ENCODE measurements around the gene ANKRD13A. TPM values are rescaled to one million over a fixed set of nuclear protein-coding genes. Genes with fewer than 3 reads are reported as not detected.

Gene ANKRD13A
- total and polyA plus RNA-seq, 2 donors (not counting 3 experiments of a cell fraction or from before 2014, with no cell fraction given) = 37.0 to 43.9 TPM

- Histone ChIP-seq H3K4me3 (replicated peaks in 1 of 3; ENCODE audit: insufficient read depth in 1 of 3, low read depth in 1 of 3, low read length in 3 of 3) (no peak overlapping the region), H3K79me2 (ENCODE audit: control insufficient read depth, insufficient read depth, low read length) (no peaks in the 10 kb centered on the region), H3K9me1 (replicated peaks; ENCODE audit: control insufficient read depth, extremely low read depth, insufficient read depth, low read length) (no peaks in the 10 kb centered on the region), H3K27ac (ENCODE audit: insufficient read depth, low read depth, low read length) (no peak overlapping the region), H3K27me3 (ENCODE audit: control insufficient read depth in 2 of 2, insufficient read depth in 2 of 2, low read length in 2 of 2) (no peaks in the 10 kb centered on the region), H3K4me1 (ENCODE audit: control insufficient read depth, extremely low read depth, insufficient read depth, low read length) (peaks cover 4% of the 10 kb centered on the region), H4K20me1 (replicated peaks; ENCODE audit: control insufficient read depth, extremely low read depth, insufficient read depth, low read length) (no peaks in the 10 kb centered on the region), H2AFZ (ENCODE audit: low read depth, low read length) (no peak overlapping the region), H3K9ac (replicated peaks; ENCODE audit: extremely low read depth, insufficient read depth, low read length) (no peak overlapping the region), H3K4me2 (ENCODE audit: insufficient read depth, low read length) (no peak overlapping the region), H3K9me3 (replicated peaks; ENCODE audit: control insufficient read depth, insufficient read depth, low read length) (no peaks in the 10 kb centered on the region), H3K36me3 (ENCODE audit: control insufficient read depth in 2 of 2, extremely low read depth in 1 of 2, insufficient read depth in 2 of 2, low read length in 2 of 2) (no peaks in the 10 kb centered on the region)
- DNase-seq (ENCODE audit: low read depth, low spot score) (no peak), FAIRE-seq (no peak)
- ChIA-PET CTCF (interaction anchor here (1.1 kb wide), 1 partner anchor 8 kb away, joined by 3 read pairs; no protein-coding TSS in a partner anchor), POLR2A (no interaction called here)
- intact Hi-C loops (cut with micrococcal nuclease) = no loop called here
- no TSS peak for BruUV-seq (replicated peaks)
- TF ChIP-seq MYC (IDR thresholded peaks at IDR 0.05; ENCODE audit: low read depth, low read length) = no peak
- TF ChIP-seq CTCF (IDR thresholded peaks at IDR 0.05; ENCODE audit: extremely low read depth in 1 of 2, insufficient read depth in 1 of 2, low read depth in 1 of 2, low read length in 2 of 2) = no peak
- no peak for TF ChIP-seq POLR2A (IDR thresholded peaks at IDR 0.05; ENCODE audit: low read depth, low read length)
- TF ChIP-seq GATA2 (IDR thresholded peaks at IDR 0.05; ENCODE audit: insufficient read depth, insufficient read length, low read depth, low read length) = no peak
- no peak for TF ChIP-seq POLR2AphosphoS5 (IDR thresholded peaks at IDR 0.05; ENCODE audit: insufficient read depth, low read depth, low read length)
- TF ChIP-seq JUN (IDR thresholded peaks at IDR 0.05; ENCODE audit: borderline replicate concordance, insufficient read depth, insufficient read length, low read depth) = no peak
- dilution Hi-C loops (cut with MboI; ENCODE audit: extremely low pct_ligation_motif_present, low sequenced_read_pairs) = no loop called here
These were observed 72.3 kb downstream of the ANKRD13A start for GRCh38 chr12:110071504-110071903.

- ChIA-PET CTCF (no interaction called here), POLR2A (no interaction called here)
- dilution Hi-C loops (cut with MboI; ENCODE audit: extremely low pct_ligation_motif_present, low sequenced_read_pairs) = no loop called here
- DNase-seq (ENCODE audit: low read depth, low spot score) = no peak
- BruUV-seq (replicated peaks) = no TSS peak
- H4K20me1 ChIP-seq (replicated peaks; ENCODE audit: control insufficient read depth, extremely low read depth, insufficient read depth, low read length) = no peaks in the 10 kb centered on the region
- no peak for TF ChIP-seq CTCF (IDR thresholded peaks at IDR 0.05; ENCODE audit: extremely low read depth in 1 of 2, insufficient read depth in 1 of 2, low read depth in 1 of 2, low read length in 2 of 2)
- TF ChIP-seq, protein P1, sequence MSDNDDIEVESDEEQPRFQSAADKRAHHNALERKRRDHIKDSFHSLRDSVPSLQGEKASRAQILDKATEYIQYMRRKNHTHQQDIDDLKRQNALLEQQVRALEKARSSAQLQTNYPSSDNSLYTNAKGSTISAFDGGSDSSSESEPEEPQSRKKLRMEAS (IDR thresholded peaks at IDR 0.05; ENCODE audit: insufficient read depth, insufficient read length) = no peak
- TF ChIP-seq FOS (IDR thresholded peaks at IDR 0.05; ENCODE audit: borderline replicate concordance, insufficient read depth, low read length) = no peak
- TF ChIP-seq POLR2A (IDR thresholded peaks at IDR 0.05; ENCODE audit: low read depth, low read length) = no peak
- TF ChIP-seq JUN (IDR thresholded peaks at IDR 0.05; ENCODE audit: borderline replicate concordance, insufficient read depth, insufficient read length, low read depth) = no peak
- no peak for TF ChIP-seq EZH2 (IDR thresholded peaks at IDR 0.05; ENCODE audit: borderline replicate concordance, low read depth, low read length, severe bottlenecking)
- no peak for TF ChIP-seq GATA2 (IDR thresholded peaks at IDR 0.05; ENCODE audit: insufficient read depth, insufficient read length, low read depth, low read length)
- no peak for TF ChIP-seq MYC (IDR thresholded peaks at IDR 0.05; ENCODE audit: low read depth, low read length)
- TF ChIP-seq POLR2AphosphoS5 (IDR thresholded peaks at IDR 0.05; ENCODE audit: insufficient read depth, low read depth, low read length) = no peak
- no peak overlapping the region for H3K4me3 ChIP-seq (replicated peaks in 1 of 3; ENCODE audit: insufficient read depth in 1 of 3, low read depth in 1 of 3, low read length in 3 of 3)
- no peak overlapping the region for H3K4me2 ChIP-seq (ENCODE audit: insufficient read depth, low read length)
- H3K4me1 ChIP-seq (ENCODE audit: control insufficient read depth, extremely low read depth, insufficient read depth, low read length) = peaks cover 4% of the 10 kb centered on the region
- FAIRE-seq = no peak
- H3K9me3 ChIP-seq (replicated peaks; ENCODE audit: control insufficient read depth, insufficient read depth, low read length) = no peaks in the 10 kb centered on the region
- H3K9ac ChIP-seq (replicated peaks; ENCODE audit: extremely low read depth, insufficient read depth, low read length) = no peak overlapping the region
- H2AFZ ChIP-seq (ENCODE audit: low read depth, low read length) = no peak overlapping the region
- no peaks in the 10 kb centered on the region for H3K9me1 ChIP-seq (replicated peaks; ENCODE audit: control insufficient read depth, extremely low read depth, insufficient read depth, low read length)
- H3K27ac ChIP-seq (ENCODE audit: insufficient read depth, low read depth, low read length) = no peak overlapping the region
- no peaks in the 10 kb centered on the region for H3K27me3 ChIP-seq (ENCODE audit: control insufficient read depth in 2 of 2, insufficient read depth in 2 of 2, low read length in 2 of 2)
- H3K79me2 ChIP-seq (ENCODE audit: control insufficient read depth, insufficient read depth, low read length) = no peaks in the 10 kb centered on the region
- H3K36me3 ChIP-seq (ENCODE audit: control insufficient read depth in 2 of 2, extremely low read depth in 1 of 2, insufficient read depth in 2 of 2, low read length in 2 of 2) = no peaks in the 10 kb centered on the region
- intact Hi-C loops (cut with micrococcal nuclease) = no loop called here
These were observed 72.7 kb downstream of the ANKRD13A start for GRCh38 chr12:110071967-110072366.
